Astrocyte (in vitro differentiated cells and primary cell): ENCODE results near the gene HSD17B2. TPM values are rescaled to one million over a fixed set of nuclear protein-coding genes. Genes with fewer than 3 reads are reported as not detected.

Source experiments
- DNase-seq: peaks from one replicate; pipeline ENCODE4 v3.0.0-alpha.2; 2010; ENCODE audit warnings: low read depth
- FAIRE-seq: peaks from 2 replicates; lab custom pipeline; 2011; peaks lifted over from hg19 to GRCh38; lab: Jason Lieb, UNC
- H2AFZ ChIP-seq: 2 replicates; pipeline ENCODE4 v1.6.0; 2012; ENCODE audit warnings: low read depth, low read length, inconsistent platforms
- H3K27ac ChIP-seq: 2 replicates; pipeline ENCODE4 v1.5.1; 2011; ENCODE audit warnings: low read depth, low read length, inconsistent platforms
- H3K27me3 ChIP-seq: 2 replicates; pipeline ENCODE4 v1.6.0; 2011; ENCODE audit warnings: low read length, inconsistent platforms; ENCODE audit not compliant: insufficient read depth
- H3K36me3 ChIP-seq: 2 replicates; pipeline ENCODE4 v1.5.1; 2011; ENCODE audit warnings: low read length, inconsistent platforms; ENCODE audit not compliant: insufficient read depth
- H3K4me1 ChIP-seq: 2 replicates; pipeline ENCODE4 v1.5.1; 2011; ENCODE audit warnings: low read length, inconsistent platforms; ENCODE audit not compliant: insufficient read depth
- H3K4me2 ChIP-seq: 2 replicates; pipeline ENCODE4 v1.6.0; 2012; ENCODE audit warnings: low read length, inconsistent platforms
- H3K4me3 ChIP-seq: 2 replicates; pipeline ENCODE4 v1.5.1; 2011; ENCODE audit warnings: low read depth, mild to moderate bottlenecking, low read length, inconsistent platforms; ENCODE audit not compliant: insufficient read depth
- H3K79me2 ChIP-seq: 2 replicates; pipeline ENCODE4 v1.6.0; 2012; ENCODE audit warnings: mild to moderate bottlenecking, low read length, inconsistent platforms; ENCODE audit not compliant: insufficient read depth
- H3K9ac ChIP-seq: 2 replicates; pipeline ENCODE4 v1.6.0; 2012; ENCODE audit warnings: mild to moderate bottlenecking, low read length, inconsistent platforms
- H3K9me3 ChIP-seq: 2 replicates; pipeline ENCODE4 v1.5.1; 2012; ENCODE audit warnings: low read depth, mild to moderate bottlenecking, low read length, inconsistent platforms; ENCODE audit not compliant: insufficient read depth
- H4K20me1 ChIP-seq: 2 replicates; pipeline ENCODE4 v1.6.0; 2012; ENCODE audit warnings: low read length, inconsistent platforms; ENCODE audit not compliant: insufficient read depth
- H3K27ac Mint-ChIP-seq: one replicate; pipeline ENCODE4 v1.8.0; 2021; ENCODE audit warnings: mild to moderate bottlenecking, mixed read lengths; ENCODE audit not compliant: unreplicated experiment
- H3K27me3 Mint-ChIP-seq: one replicate; pipeline ENCODE4 v1.8.0; 2021; ENCODE audit warnings: low read depth, mixed read lengths; ENCODE audit not compliant: unreplicated experiment
- H3K36me3 Mint-ChIP-seq: one replicate; pipeline ENCODE4 v1.8.0; 2021; ENCODE audit warnings: low read depth, mixed read lengths; ENCODE audit not compliant: unreplicated experiment
- H3K4me1 Mint-ChIP-seq: one replicate; pipeline ENCODE4 v1.8.0; 2021; ENCODE audit warnings: low read depth, mixed read lengths; ENCODE audit not compliant: unreplicated experiment
- H3K4me3 Mint-ChIP-seq: one replicate; pipeline ENCODE4 v1.8.0; 2021; ENCODE audit warnings: mild to moderate bottlenecking, moderate library complexity, mixed read lengths; ENCODE audit not compliant: unreplicated experiment
- H3K9me3 Mint-ChIP-seq: one replicate; pipeline ENCODE4 v1.8.0; 2021; ENCODE audit warnings: mild to moderate bottlenecking, mixed read lengths; ENCODE audit not compliant: unreplicated experiment
- CTCF ChIP-seq: IDR thresholded peaks from 2 replicates; pipeline ENCODE4 v1.5.1; 2011; ENCODE audit warnings: low read depth, mild to moderate bottlenecking, inconsistent platforms, low read length, moderate library complexity; ENCODE audit not compliant: insufficient read depth
- EZH2 ChIP-seq: IDR thresholded peaks from 2 replicates; pipeline ENCODE4 v1.6.1; 2012; ENCODE audit warnings: mild to moderate bottlenecking, low read length, inconsistent platforms; ENCODE audit not compliant: insufficient read depth
- total RNA-seq: library from RNA; stranded (reverse); gene quantifications from 2 replicates; pipeline ENCODE4 v1.2.1, GENCODE V29; 2021

HSD17B2 gene
- total RNA-seq, 1 donor from 2014 or later = 0.20 TPM

GRCh38 chr16:82055117-82055516, 20.1 kb downstream of the HSD17B2 start:
- no peaks in the 10 kb centered on the region for H3K9me3 Mint-ChIP-seq
- H3K27ac ChIP-seq = no peak overlapping the region
- no peak for FAIRE-seq
- H3K4me3 ChIP-seq = no peak overlapping the region
- no peak overlapping the region for H3K4me3 Mint-ChIP-seq
- peaks cover 42% of the 10 kb centered on the region for H3K27me3 Mint-ChIP-seq
- no peaks in the 10 kb centered on the region for H3K79me2 ChIP-seq
- no peaks in the 10 kb centered on the region for H3K36me3 Mint-ChIP-seq
- no peaks in the 10 kb centered on the region for H3K9me3 ChIP-seq
- no peak overlapping the region for H3K27ac Mint-ChIP-seq
- peaks cover 4% of the 10 kb centered on the region for H3K27me3 ChIP-seq
- no peak overlapping the region for H3K4me2 ChIP-seq
- no peaks in the 10 kb centered on the region for H3K36me3 ChIP-seq
- no peaks in the 10 kb centered on the region for H3K4me1 ChIP-seq
- no peaks in the 10 kb centered on the region for H3K4me1 Mint-ChIP-seq
- no peak for DNase-seq
- H2AFZ ChIP-seq = no peak overlapping the region
- TF ChIP-seq CTCF (no peak), EZH2 (no peak)
- H3K9ac ChIP-seq = no peak overlapping the region
- H4K20me1 ChIP-seq = no peaks in the 10 kb centered on the region

DNA sequence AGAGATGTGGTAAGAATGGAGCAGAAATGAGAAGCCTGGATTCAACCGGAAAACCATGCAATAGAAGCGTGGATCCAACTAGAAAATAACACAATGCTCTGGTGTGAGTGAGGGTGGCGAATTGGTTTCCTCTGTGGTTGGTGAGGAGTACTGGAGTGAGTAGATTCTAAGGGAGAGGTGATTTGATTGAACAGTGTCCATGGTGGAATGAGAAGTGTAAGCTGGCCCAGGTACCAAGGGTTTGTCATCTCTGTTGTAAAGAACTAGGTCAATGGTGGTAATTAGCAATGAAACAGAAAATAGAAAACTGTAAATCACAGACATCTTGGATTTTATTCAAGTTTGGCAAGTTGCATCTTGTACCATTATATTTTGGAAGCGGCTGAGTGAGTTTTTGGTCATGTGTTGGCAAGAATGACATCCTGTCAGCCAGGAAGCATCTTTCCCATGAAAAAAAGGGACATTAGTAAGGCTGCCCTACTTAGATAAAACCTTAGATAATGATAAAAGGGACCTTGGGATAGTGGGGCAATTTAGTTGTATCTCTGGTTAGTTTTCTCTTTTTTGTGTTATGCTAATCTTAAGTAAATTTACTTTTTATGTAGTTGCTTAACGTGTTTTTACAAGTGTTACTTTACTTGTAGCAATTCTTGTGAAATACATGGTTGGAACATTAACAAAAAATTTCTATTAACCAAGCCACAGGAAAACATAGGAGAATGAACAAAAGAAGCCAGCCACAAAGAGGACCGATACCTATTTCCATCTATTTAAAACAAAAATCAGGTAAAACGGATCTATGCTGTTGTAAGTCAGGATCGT, 20.9 kb downstream of the HSD17B2 start:
- H3K36me3 ChIP-seq = no peaks in the 10 kb centered on the region
- no peaks in the 10 kb centered on the region for H3K4me1 ChIP-seq
- no peaks in the 10 kb centered on the region for H3K4me1 Mint-ChIP-seq
- H3K9ac ChIP-seq = no peak overlapping the region
- H3K9me3 Mint-ChIP-seq = no peaks in the 10 kb centered on the region
- no peak overlapping the region for H3K4me2 ChIP-seq
- H3K9me3 ChIP-seq = no peaks in the 10 kb centered on the region
- no peaks in the 10 kb centered on the region for H4K20me1 ChIP-seq
- no peak overlapping the region for H3K4me3 ChIP-seq
- no peak overlapping the region for H3K27ac Mint-ChIP-seq
- no peak overlapping the region for H3K27ac ChIP-seq
- TF ChIP-seq CTCF (no peak), EZH2 (no peak)
- H3K79me2 ChIP-seq = no peaks in the 10 kb centered on the region
- peaks cover 4% of the 10 kb centered on the region for H3K27me3 ChIP-seq
- DNase-seq (no peak), FAIRE-seq (no peak)
- H3K36me3 Mint-ChIP-seq = no peaks in the 10 kb centered on the region
- H3K4me3 Mint-ChIP-seq = no peak overlapping the region
- no peak overlapping the region for H2AFZ ChIP-seq
- peaks cover 39% of the 10 kb centered on the region for H3K27me3 Mint-ChIP-seq

DNA sequence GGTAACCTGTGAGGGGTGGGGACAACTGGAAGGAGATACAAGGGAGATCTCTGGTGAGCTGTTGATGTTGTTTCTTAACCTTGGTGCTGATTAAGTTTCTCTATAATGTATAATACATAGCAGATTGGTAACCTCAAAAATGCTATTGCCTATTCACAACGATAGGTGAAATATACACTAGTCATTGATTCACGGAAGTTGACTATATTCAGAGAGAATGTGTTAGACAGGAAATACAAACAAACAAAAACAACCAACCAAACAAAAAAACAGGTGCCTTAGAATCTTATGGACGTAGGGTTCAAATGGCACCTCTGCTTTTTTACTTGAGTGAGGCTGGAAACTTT, 21.5 kb downstream of the HSD17B2 start:
- Histone ChIP-seq H3K9me3 (no peaks in the 10 kb centered on the region), H3K27ac (no peak overlapping the region), H3K4me3 (no peak overlapping the region), H2AFZ (no peak overlapping the region), H3K36me3 (no peaks in the 10 kb centered on the region), H3K4me1 (no peaks in the 10 kb centered on the region), H3K4me2 (no peak overlapping the region), H3K9ac (no peak overlapping the region), H3K79me2 (no peaks in the 10 kb centered on the region), H4K20me1 (no peaks in the 10 kb centered on the region), H3K27me3 (peaks cover 4% of the 10 kb centered on the region)
- no peaks in the 10 kb centered on the region for H3K4me1 Mint-ChIP-seq
- H3K27me3 Mint-ChIP-seq = peaks cover 36% of the 10 kb centered on the region
- no peaks in the 10 kb centered on the region for H3K9me3 Mint-ChIP-seq
- no peaks in the 10 kb centered on the region for H3K36me3 Mint-ChIP-seq
- no peak for TF ChIP-seq CTCF
- no peak for TF ChIP-seq EZH2
- no peak for DNase-seq
- no peak overlapping the region for H3K4me3 Mint-ChIP-seq
- no peak overlapping the region for H3K27ac Mint-ChIP-seq
- no peak for FAIRE-seq
